Measurements from ENCODE around the gene ZNF385B.

DNA sequence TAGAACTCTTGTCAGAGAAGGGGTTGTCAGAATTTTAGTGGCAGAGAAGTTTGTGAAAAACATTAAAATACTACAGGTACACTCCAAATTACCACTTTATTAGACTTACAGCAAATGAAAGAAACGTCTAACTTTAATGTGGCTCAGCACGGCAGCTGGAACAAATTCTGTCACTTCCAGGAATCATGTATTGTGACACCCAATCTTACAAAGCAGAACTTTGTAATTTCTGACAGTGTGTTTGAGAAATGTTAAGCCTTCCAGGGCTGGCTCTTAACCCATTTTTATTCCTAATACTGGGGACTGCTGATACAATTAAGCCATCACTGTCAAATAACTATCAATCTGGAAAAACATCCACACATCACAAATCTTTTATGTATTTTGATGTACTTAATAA, 216.4 kb downstream of the ZNF385B start:
- TF ChIP-seq TCF3 (IDR thresholded peaks at IDR 0.05; ENCODE audit: borderline replicate concordance, insufficient read depth, low read depth, low read length), result no peak
- TF ChIP-seq, protein P1, sequence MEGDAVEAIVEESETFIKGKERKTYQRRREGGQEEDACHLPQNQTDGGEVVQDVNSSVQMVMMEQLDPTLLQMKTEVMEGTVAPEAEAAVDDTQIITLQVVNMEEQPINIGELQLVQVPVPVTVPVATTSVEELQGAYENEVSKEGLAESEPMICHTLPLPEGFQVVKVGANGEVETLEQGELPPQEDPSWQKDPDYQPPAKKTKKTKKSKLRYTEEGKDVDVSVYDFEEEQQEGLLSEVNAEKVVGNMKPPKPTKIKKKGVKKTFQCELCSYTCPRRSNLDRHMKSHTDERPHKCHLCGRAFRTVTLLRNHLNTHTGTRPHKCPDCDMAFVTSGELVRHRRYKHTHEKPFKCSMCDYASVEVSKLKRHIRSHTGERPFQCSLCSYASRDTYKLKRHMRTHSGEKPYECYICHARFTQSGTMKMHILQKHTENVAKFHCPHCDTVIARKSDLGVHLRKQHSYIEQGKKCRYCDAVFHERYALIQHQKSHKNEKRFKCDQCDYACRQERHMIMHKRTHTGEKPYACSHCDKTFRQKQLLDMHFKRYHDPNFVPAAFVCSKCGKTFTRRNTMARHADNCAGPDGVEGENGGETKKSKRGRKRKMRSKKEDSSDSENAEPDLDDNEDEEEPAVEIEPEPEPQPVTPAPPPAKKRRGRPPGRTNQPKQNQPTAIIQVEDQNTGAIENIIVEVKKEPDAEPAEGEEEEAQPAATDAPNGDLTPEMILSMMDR (IDR thresholded peaks at IDR 0.05 in 2 of 3, conservative IDR thresholded peaks at IDR 0.05 in 1 of 3; ENCODE audit: control insufficient read depth in 2 of 3, extremely low read depth in 1 of 3, insufficient read depth in 1 of 3, low read depth in 3 of 3, low read length in 3 of 3), result no peak
- TF ChIP-seq POLR2AphosphoS2 (IDR thresholded peaks at IDR 0.05; ENCODE audit: low read depth, low read length), result no peak
- TF ChIP-seq RAD51 (IDR thresholded peaks at IDR 0.05), result no peak
- TF ChIP-seq, protein P2, sequence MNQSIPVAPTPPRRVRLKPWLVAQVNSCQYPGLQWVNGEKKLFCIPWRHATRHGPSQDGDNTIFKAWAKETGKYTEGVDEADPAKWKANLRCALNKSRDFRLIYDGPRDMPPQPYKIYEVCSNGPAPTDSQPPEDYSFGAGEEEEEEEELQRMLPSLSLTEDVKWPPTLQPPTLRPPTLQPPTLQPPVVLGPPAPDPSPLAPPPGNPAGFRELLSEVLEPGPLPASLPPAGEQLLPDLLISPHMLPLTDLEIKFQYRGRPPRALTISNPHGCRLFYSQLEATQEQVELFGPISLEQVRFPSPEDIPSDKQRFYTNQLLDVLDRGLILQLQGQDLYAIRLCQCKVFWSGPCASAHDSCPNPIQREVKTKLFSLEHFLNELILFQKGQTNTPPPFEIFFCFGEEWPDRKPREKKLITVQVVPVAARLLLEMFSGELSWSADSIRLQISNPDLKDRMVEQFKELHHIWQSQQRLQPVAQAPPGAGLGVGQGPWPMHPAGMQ (IDR thresholded peaks at IDR 0.05; ENCODE audit: borderline replicate concordance), result no peak
- no peak for TF ChIP-seq ESRRA (IDR thresholded peaks at IDR 0.05; ENCODE audit: low read length)
- TF ChIP-seq, protein P3, sequence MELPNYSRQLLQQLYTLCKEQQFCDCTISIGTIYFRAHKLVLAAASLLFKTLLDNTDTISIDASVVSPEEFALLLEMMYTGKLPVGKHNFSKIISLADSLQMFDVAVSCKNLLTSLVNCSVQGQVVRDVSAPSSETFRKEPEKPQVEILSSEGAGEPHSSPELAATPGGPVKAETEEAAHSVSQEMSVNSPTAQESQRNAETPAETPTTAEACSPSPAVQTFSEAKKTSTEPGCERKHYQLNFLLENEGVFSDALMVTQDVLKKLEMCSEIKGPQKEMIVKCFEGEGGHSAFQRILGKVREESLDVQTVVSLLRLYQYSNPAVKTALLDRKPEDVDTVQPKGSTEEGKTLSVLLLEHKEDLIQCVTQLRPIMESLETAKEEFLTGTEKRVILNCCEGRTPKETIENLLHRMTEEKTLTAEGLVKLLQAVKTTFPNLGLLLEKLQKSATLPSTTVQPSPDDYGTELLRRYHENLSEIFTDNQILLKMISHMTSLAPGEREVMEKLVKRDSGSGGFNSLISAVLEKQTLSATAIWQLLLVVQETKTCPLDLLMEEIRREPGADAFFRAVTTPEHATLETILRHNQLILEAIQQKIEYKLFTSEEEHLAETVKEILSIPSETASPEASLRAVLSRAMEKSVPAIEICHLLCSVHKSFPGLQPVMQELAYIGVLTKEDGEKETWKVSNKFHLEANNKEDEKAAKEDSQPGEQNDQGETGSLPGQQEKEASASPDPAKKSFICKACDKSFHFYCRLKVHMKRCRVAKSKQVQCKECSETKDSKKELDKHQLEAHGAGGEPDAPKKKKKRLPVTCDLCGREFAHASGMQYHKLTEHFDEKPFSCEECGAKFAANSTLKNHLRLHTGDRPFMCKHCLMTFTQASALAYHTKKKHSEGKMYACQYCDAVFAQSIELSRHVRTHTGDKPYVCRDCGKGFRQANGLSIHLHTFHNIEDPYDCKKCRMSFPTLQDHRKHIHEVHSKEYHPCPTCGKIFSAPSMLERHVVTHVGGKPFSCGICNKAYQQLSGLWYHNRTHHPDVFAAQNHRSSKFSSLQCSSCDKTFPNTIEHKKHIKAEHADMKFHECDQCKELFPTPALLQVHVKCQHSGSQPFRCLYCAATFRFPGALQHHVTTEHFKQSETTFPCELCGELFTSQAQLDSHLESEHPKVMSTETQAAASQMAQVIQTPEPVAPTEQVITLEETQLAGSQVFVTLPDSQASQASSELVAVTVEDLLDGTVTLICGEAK (IDR thresholded peaks at IDR 0.05; ENCODE audit: borderline replicate concordance), result no peak
